T-helper 1 cell treated with Interleukin-12 subunit alpha and Interleukin-12 subunit beta and Interleukin-4 antibody, amounts not matched to agents 30 ng/mL and 1 ng/mL, for 36 hours (primary cell): ENCODE data around the gene SRXN1. TPM values are rescaled to one million over a fixed set of nuclear protein-coding genes. Genes with fewer than 3 reads are reported as not detected.

ENCODE experiments used
- intact Hi-C: fragments of 100-400 bp; cut with micrococcal nuclease; formaldehyde crosslinking; loops from one replicate; pipeline ENCODE4 v1.15.1; 2024
- total RNA-seq: library from RNA; stranded (reverse); gene quantifications from 2 replicates; pipeline ENCODE4 v1.2.3, GENCODE V29; 2022

Gene SRXN1
- total RNA-seq, 1 donor from 2014 or later = 16.8 TPM

DNA sequence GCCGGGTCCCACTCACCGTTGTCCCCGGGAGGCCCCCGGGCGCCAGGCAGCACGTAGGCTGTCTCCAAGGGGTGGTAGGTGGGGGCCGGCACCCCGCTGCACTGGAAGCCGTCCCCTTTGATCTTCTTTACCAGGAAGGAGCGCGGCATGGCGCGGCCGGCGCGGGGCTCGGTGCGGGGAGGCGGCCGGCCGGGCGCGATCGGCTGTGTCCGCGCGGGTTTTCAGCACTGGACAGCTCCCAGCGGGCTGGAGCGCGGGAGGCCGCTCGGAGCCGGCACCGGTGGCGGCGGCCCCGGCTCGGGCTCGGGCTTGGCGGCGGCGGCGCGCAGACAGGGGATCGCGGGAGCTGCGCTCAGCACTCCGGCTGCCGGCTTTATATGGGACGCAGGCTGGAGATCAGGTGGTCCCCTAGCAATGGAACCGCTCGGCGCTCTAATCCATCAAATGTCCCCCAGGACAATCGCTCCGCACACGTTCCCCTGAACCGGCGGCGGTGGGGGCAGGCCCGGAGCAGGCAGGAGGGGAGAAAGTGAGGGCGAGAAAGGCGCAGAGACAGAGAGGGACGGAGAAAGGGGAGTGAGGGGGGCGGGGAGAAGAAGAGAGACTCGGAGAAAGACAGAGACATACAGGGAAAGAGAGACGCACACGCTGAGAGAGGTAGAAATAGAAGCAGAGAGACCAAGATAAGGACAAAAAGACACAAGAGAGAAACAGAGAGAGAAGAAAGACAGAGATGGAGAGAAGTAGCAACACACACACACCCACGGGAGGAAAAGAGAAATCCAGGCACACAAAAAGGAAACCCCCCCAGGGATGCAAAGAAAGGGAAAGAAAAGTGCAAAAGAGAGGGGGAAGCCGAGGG is 22.7 kb upstream of the SRXN1 start, which contains the start of gene SCRT2:
SCRT2 (minus strand) TSS at position 350 of the 862 bp plus-strand sequence; CDS start at position 149, 201 bp downstream.
- intact Hi-C loops = no loop called here

GRCh38 chr20:675033-675452 is 22.0 kb upstream of the SRXN1 start:
- intact Hi-C loops = no loop called here

- intact Hi-C loops = no loop called here
Measured at GRCh38 chr20:673603-674001, 20.6 kb upstream of the SRXN1 start.

- intact Hi-C loops = no loop called here
Measured at GRCh38 chr20:672963-673602, 20.1 kb upstream of the SRXN1 start.

DNA sequence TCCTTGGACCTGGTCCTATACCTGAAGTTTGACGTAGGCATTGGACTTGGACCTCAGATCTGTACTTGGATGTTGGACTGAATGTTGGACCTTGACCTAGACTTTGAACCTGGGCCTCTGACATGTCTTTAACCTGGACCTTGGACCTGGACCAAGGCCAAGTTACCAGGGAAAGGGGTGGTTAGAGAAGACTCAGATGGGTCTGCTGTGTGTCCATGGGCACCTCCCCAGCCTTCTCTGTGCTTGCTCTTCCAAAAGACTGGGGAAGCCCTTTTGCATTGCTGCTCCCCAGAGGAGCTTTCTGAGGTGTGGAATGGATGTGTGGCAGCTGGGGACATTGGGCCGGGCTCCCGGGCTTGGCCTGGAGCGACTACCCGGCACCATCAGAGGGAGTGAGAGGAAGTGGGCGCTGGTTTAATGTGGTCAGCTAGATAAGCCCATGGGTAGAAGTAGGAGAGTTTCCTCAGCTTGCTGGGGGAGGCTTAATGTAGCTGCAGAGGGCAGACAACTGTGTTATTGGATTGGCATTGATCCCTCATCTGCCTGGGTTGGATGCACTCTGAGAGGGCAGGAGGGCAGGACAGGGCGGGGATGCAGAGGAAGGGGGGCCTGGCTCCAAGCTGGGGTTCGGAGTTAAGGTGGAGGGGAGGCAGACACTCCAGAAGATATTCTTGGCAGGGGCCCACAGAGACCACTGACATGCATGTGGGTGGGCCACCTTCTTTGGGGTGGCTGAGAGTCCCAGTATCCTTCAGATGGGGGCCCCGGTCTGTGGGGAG is 18.4 kb upstream of the SRXN1 start:
- intact Hi-C loops = no loop called here

DNA sequence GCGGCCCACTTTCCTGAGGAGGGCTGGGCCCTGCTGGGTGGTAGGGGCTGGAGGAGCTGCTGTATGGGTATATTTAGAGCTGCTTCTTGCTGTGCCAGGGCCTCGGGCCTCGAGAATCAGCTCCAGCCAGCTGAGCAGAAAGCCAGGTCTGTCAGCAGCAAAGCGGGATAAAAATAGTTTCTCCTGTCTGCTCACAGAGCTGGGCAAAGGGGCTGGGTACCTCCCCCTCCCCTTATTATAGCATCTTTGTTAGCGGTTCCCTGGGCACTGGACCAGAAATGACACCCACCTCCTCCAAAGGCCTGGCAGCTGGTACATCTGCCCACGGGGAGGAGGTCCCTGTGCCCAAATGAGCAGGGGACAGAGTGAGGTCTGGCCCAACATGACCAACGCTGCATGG is 16.6 kb upstream of the SRXN1 start:
- intact Hi-C loops = no loop called here

- intact Hi-C loops = no loop called here
Measured at GRCh38 chr20:668638-669037, 15.6 kb upstream of the SRXN1 start.

DNA sequence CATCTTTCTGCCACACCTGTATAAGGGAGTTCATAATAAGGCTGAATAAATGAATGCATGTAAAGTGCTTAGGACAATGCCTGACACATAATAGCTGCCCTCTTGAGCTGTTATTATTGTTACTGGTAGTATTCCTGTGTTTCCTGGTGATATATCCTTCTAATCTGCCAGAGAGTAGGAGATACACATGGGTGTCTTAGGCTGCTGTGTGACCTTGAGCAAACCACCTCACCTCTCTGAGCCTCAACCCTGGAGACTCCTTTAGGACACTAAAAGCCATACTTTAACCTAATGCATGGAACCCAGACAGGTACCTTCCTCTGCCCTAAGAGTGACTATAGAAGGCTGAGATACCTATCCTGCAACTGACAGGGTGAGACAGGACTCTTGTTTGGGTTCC is 15.1 kb upstream of the SRXN1 start:
- intact Hi-C loops = no loop called here

GRCh38 chr20:667351-668034 is 14.5 kb upstream of the SRXN1 start:
- intact Hi-C loops = loop anchor here (1.0 kb wide), 2 partner anchors 106 to 313 kb away; no protein-coding TSS in a partner anchor

GRCh38 chr20:666877-667276 is 13.9 kb upstream of the SRXN1 start:
- intact Hi-C loops = loop anchor here (1.0 kb wide), 2 partner anchors 106 to 313 kb away; no protein-coding TSS in a partner anchor

GRCh38 chr20:665276-665675 is 12.3 kb upstream of the SRXN1 start:
- intact Hi-C loops = no loop called here

DNA sequence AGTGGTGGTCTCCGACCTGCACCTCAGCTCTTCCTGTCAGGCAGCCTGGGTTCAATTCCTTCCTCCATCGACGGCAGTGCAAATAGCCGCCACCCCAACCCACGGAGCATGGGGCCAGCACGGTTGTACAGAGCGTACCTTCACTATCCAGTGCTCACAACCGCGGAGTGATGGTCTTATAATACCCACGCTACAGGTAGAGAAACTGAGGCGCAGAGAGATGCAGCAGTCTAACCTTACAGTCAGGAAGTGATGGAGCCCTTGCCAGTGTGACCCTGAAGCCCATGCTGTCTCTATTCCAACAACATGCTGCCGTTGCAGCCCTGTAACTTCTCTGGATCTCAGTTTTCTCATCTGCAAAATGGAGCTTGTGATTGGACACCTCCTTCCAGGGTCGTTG is 11.6 kb upstream of the SRXN1 start:
- intact Hi-C loops = no loop called here

GRCh38 chr20:664151-664550 is 11.2 kb upstream of the SRXN1 start:
- intact Hi-C loops = no loop called here

DNA sequence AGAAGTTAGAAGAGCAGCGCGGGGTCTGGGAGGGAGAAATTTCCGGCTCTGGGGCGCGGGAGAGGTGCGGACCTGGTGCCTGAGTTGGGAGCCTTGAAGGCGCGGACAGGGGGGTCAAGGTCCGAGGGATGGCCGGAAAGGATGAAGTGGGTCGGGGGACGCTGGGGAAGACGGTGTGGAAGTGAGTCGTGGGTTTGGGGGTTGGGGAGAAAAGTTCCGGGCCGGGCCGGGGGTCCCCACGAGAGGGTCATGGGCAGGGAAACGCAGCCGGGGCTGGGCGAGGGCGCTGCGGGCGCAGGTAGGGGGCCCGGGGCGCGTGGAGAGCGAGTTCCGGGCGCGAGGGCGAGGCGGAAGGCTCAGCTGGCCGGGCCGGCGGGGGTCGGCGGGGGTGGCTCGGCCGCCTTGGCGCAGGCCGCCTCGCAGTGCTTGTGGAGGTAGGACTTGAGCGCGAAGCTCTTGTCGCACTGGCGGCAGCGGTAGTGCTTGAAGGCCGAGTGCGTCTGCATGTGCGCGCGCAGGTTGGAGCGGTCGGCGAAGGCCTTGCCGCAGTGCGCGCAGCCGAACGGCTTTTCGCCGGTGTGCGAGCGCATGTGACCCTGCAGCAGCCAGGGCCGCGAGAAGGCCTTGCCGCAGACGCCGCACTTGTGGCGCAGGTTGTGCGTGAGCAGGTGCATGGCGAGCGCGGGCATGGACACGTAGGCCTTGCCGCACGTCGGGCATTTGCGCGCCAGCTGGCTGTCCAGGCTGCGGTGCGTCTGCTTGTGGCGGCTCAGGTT is 10.5 kb upstream of the SRXN1 start:
- intact Hi-C loops = no loop called here

DNA sequence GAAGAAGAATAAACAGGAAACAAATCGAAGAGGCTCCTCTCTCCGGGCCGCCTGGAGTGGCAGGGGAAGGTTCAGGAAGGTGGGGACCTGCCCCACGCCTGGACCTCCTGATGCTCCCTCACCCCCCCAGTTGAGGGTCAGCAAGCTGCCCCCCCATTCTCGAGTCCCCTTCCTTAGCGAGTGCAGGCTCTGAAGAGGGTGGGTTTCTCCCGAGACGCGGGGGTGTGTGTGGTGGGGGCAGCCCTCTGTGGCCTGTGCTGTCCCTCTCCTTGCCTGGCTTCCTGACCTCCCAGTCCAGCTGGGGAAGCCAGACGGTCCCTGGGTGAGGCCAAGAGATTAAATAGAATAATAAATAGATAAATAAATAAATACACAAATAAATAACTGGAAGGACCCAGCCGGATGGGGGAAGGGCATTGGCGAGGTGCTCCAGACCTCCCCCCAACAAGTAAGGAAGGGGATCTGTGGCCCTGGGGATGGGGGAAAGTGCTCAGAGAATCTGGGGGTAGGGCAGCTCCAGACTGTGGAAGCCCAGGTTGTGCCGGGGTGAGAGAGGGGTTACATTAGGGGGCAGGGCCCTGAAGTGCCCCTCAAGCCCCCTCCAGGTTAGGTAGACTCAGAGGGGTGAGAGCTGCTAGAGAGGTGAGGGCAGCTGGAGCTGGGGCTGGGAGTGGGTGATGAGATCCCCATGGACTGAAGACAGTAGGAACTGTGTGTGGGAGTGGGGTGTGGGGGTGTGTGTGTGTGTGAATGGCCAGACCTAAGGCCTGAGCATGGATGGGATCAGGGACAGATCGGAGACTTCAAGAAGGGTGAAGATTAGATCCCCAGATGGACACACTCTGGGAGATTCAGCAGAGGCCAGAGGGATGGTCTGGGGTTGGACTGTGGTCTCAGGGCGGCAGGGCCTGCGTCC is 9.5 kb upstream of the SRXN1 start:
- intact Hi-C loops = no loop called here

- intact Hi-C loops = no loop called here
Measured at GRCh38 chr20:661474-662270, 8.7 kb upstream of the SRXN1 start.

GRCh38 chr20:658731-659291 is 5.8 kb upstream of the SRXN1 start:
- intact Hi-C loops = no loop called here

- intact Hi-C loops = no loop called here
Measured at GRCh38 chr20:658202-658601, 5.2 kb upstream of the SRXN1 start.
